IPS DF 6.9 (cell line): ENCODE results near the gene R3HDM2.

ENCODE experiments used
- DNase-seq: peaks from one replicate; pipeline ENCODE4 v3.0.0-alpha.2; 2013; ENCODE audit warnings: low read depth, low spot score
- H3K27ac ChIP-seq: one replicate; pipeline ENCODE4 v1.5.1; 2013; ENCODE audit warnings: low read length, control low read depth
- H3K27me3 ChIP-seq: 2 replicates; pipeline ENCODE4 v1.6.1; 2013; ENCODE audit warnings: mild to moderate bottlenecking, low read length; ENCODE audit not compliant: control insufficient read depth, insufficient read depth
- H3K36me3 ChIP-seq: 2 replicates; pipeline ENCODE4 v1.6.1; 2013; ENCODE audit warnings: low read length; ENCODE audit not compliant: control insufficient read depth, insufficient read depth
- H3K4me1 ChIP-seq: 2 replicates; pipeline ENCODE4 v1.6.1; 2013; ENCODE audit warnings: low read length; ENCODE audit not compliant: control insufficient read depth, insufficient read depth
- H3K4me3 ChIP-seq: 2 replicates; pipeline ENCODE4 v1.5.1; 2013; ENCODE audit warnings: mild to moderate bottlenecking, low read length
- H3K9me3 ChIP-seq: 2 replicates; pipeline ENCODE4 v1.6.1; 2013; ENCODE audit warnings: low read length, inconsistent platforms; ENCODE audit not compliant: control insufficient read depth, insufficient read depth
- WGBS: extraction: QIAGEN DNeasy Blood & Tissue Kit; methylation state at CpG from one replicate; pipeline ENCODE4 v1.1.7; 2013; ENCODE audit warnings: mixed read lengths, missing lambda C conversion rate; ENCODE audit not compliant: insufficient read length, insufficient coverage; 5-methylcytosine and 5-hydroxymethylcytosine counted together

The R3HDM2 gene

DNA sequence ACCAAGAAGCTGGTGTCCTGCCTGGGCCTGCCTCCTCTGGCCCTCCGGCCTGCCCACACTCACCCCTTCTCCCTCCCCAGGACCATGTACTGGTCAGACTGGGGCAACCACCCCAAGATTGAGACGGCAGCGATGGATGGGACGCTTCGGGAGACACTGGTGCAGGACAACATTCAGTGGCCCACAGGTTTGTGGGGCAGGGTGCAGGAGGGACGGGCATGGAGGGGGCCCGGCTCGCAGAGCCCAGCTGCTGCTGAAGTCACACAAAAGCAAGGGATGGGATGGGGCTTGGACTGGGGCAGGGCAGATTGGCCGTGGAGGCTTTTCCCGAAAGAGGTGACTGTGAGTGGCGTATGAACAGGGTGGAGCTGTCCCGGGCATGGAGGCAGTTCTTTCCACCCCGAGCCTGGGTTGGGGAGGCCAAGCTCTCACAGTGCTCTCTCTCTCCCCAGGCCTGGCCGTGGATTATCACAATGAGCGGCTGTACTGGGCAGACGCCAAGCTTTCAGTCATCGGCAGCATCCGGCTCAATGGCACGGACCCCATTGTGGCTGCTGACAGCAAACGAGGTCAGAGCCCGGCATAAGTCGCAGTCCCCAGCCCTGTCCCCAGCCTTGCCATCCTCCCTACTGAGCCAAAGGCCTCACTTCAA, 222.1 kb downstream of the R3HDM2 start:
- Histone ChIP-seq H3K4me1 (peaks cover 2% of the 10 kb centered on the region), H3K27me3 (no peaks in the 10 kb centered on the region), H3K27ac (no peak overlapping the region), H3K4me3 (no peak overlapping the region), H3K36me3 (peaks cover 58% of the 10 kb centered on the region), H3K9me3 (no peaks in the 10 kb centered on the region)
- DNase-seq: no peak
- WGBS: no CpG with 5 or more reads among the region's 22 CpGs

GRCh38 chr12:57207731-57208630, 222.9 kb downstream of the R3HDM2 start:
- no peaks in the 10 kb centered on the region for H3K9me3 ChIP-seq
- no peak overlapping the region for H3K4me3 ChIP-seq
- H3K27me3 ChIP-seq: no peaks in the 10 kb centered on the region
- no CpG with 5 or more reads among the region's 29 CpGs for WGBS
- H3K36me3 ChIP-seq: peaks cover 66% of the 10 kb centered on the region
- H3K27ac ChIP-seq: no peak overlapping the region
- no peaks in the 10 kb centered on the region; the same call in 1 of the 2 replicates for H3K4me1 ChIP-seq
- DNase-seq: no peak

GRCh38 chr12:57205931-57206330, 224.9 kb downstream of the R3HDM2 start:
- no peak overlapping the region for H3K4me3 ChIP-seq
- no peaks in the 10 kb centered on the region for H3K4me1 ChIP-seq
- no peaks in the 10 kb centered on the region for H3K27me3 ChIP-seq
- H3K27ac ChIP-seq: no peak overlapping the region
- peaks cover 77% of the 10 kb centered on the region for H3K36me3 ChIP-seq
- no peaks in the 10 kb centered on the region for H3K9me3 ChIP-seq
- DNase-seq: no peak
- WGBS: no CpG with 5 or more reads among the region's 7 CpGs

DNA sequence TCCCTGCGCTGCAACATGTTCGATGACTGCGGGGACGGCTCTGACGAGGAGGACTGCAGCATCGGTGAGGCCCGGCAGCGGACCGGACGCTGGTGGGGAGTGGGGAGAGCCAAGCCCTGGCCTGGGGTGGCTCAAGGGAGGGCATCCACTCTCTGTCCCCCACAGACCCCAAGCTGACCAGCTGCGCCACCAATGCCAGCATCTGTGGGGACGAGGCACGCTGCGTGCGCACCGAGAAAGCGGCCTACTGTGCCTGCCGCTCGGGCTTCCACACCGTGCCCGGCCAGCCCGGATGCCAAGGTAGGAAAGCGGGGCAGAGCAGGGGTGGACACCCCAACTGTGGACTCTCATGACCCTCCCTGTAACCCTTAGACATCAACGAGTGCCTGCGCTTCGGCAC, 225.7 kb downstream of the R3HDM2 start:
- H3K27ac ChIP-seq: no peak overlapping the region
- DNase-seq: no peak
- peaks cover 73% of the 10 kb centered on the region for H3K36me3 ChIP-seq
- no peaks in the 10 kb centered on the region for H3K4me1 ChIP-seq
- whole genome bisulfite sequencing: no CpG with 5 or more reads among the region's 26 CpGs
- no peak overlapping the region for H3K4me3 ChIP-seq
- H3K27me3 ChIP-seq: no peaks in the 10 kb centered on the region
- H3K9me3 ChIP-seq: no peaks in the 10 kb centered on the region

DNA sequence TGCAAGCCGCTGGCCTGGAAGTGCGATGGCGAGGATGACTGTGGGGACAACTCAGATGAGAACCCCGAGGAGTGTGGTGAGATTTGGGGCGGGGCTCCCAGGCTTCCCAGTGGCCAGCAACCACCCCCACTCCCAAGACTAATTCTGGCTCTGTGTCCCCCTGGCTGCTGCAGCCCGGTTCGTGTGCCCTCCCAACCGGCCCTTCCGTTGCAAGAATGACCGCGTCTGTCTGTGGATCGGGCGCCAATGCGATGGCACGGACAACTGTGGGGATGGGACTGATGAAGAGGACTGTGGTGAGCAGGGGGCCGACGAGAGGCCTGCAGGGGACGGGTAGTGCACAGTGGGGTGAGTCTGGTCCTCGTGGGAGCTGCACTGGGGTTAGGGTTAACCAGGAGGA, 226.4 kb downstream of the R3HDM2 start:
- Histone ChIP-seq H3K9me3 (no peaks in the 10 kb centered on the region), H3K27me3 (no peaks in the 10 kb centered on the region), H3K4me3 (no peak overlapping the region), H3K4me1 (no peaks in the 10 kb centered on the region), H3K27ac (no peak overlapping the region), H3K36me3 (peaks cover 71% of the 10 kb centered on the region)
- WGBS: no CpG with 5 or more reads among the region's 19 CpGs
- DNase-seq: no peak

DNA sequence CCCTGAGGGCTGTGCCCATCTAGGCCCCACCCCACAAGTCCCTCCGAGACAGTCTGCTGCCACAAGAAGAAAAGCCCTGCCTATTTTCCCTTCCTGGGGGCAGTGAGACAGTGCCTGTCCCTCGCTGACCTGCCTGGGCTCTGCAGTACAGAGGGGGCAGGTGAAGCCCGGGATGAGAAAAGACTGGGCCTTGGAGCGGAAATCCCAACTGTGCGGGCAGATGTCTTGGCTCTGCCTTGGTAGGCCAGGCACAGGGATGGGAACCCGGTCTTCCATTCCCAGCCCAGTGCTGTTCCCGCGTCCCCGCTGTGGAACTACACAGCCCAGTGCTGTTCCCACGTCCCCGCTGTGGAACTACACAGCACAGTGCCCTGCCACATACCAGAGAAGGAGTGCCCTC, 227.1 kb downstream of the R3HDM2 start:
- Histone ChIP-seq H3K36me3 (peaks cover 74% of the 10 kb centered on the region), H3K4me3 (no peak overlapping the region), H3K4me1 (no peaks in the 10 kb centered on the region), H3K27me3 (no peaks in the 10 kb centered on the region), H3K9me3 (no peaks in the 10 kb centered on the region), H3K27ac (no peak overlapping the region)
- no CpG with 5 or more reads among the region's 11 CpGs for WGBS
- no peak for DNase-seq
